Natural killer cell (primary cell): ENCODE measurements around the gene GTF2IRD1. TPM values are rescaled to one million over a fixed set of nuclear protein-coding genes. Genes with fewer than 3 reads are reported as not detected.

Experiments
- ATAC-seq, 3 donors: fragments of 150-1000 bp in 2 of 3; fragments of 200-7000 bp in 1 of 3; cut with Tn5 transposase; 1 replicate in 1 of 3; 2 replicates in 2 of 3; pipeline ENCODE4 v1.10.0; 2021; ENCODE audit warnings: mild to moderate bottlenecking in 2 of 3, moderate library complexity in 2 of 3
- DNase-seq, 2 donors: peaks; one replicate each; pipeline versions ENCODE4 v3.0.0 to v3.0.0-alpha.2; 2013 to 2021; ENCODE audit warnings: mixed read lengths in 1 of 2
- H3K27ac ChIP-seq: one replicate; pipeline ENCODE4 v1.5.1; 2013; ENCODE audit warnings: mild to moderate bottlenecking, low read length
- H3K27me3 ChIP-seq: one replicate; pipeline ENCODE4 v1.6.1; 2013; ENCODE audit warnings: low read length; ENCODE audit not compliant: control insufficient read depth, insufficient read depth
- H3K36me3 ChIP-seq: one replicate; pipeline ENCODE4 v1.6.1; 2013; ENCODE audit warnings: low read length; ENCODE audit not compliant: control insufficient read depth, insufficient read depth
- H3K4me1 ChIP-seq: one replicate; pipeline ENCODE4 v1.6.1; 2013; ENCODE audit warnings: low read length; ENCODE audit not compliant: control insufficient read depth, insufficient read depth
- H3K4me3 ChIP-seq: one replicate; pipeline ENCODE4 v1.5.1; 2013; ENCODE audit warnings: low read length
- H3K9me3 ChIP-seq: one replicate; pipeline ENCODE4 v1.6.1; 2013; ENCODE audit warnings: low read length; ENCODE audit not compliant: control insufficient read depth, insufficient read depth
- H3K27ac Mint-ChIP-seq, 2 donors: one replicate each; pipeline ENCODE4 v1.8.0; 2022; ENCODE audit warnings: mild to moderate bottlenecking in 2 of 2, mixed read lengths in 2 of 2, moderate library complexity in 1 of 2
- H3K27me3 Mint-ChIP-seq, 2 donors: one replicate each; pipeline ENCODE4 v1.8.0; 2022; ENCODE audit warnings: low read depth in 2 of 2, mixed read lengths in 2 of 2
- H3K36me3 Mint-ChIP-seq: one replicate; pipeline ENCODE4 v1.8.0; 2022; ENCODE audit warnings: mixed read lengths
- H3K4me1 Mint-ChIP-seq, 2 donors: one replicate each; pipeline ENCODE4 v1.8.0; 2022; ENCODE audit warnings: mixed read lengths in 2 of 2
- H3K4me3 Mint-ChIP-seq: one replicate; pipeline ENCODE4 v1.8.0; 2022; ENCODE audit warnings: mild to moderate bottlenecking, moderate library complexity, mixed read lengths
- H3K9me3 Mint-ChIP-seq, 2 donors: one replicate each; pipeline ENCODE4 v1.8.0; 2022; ENCODE audit warnings: mixed read lengths in 2 of 2
- WGBS: methylation state at CpG from one replicate; pipeline ENCODE4 v1.1.7; 2013; ENCODE audit warnings: missing lambda C conversion rate; ENCODE audit not compliant: insufficient coverage; 5-methylcytosine and 5-hydroxymethylcytosine counted together
- intact Hi-C: fragments of 100-400 bp; cut with micrococcal nuclease; formaldehyde crosslinking; loops from one replicate; pipeline ENCODE4 v1.14.2; 2022
- total RNA-seq, 4 donors: library from RNA; stranded (reverse); fragments of 120-200 nt in 1 of 4; gene quantifications; one replicate each; pipeline versions ENCODE4 v1.2.3 to v1.2.4, GENCODE V29; 2013 to 2022
- TF ChIP-seq, protein P1 (sequence below): fragments of 200-600 bp; IDR thresholded peaks from one replicate; pipeline ENCODE4 v1.8.0; 2022; ENCODE audit warnings: antibody characterized with exemption

GTF2IRD1 gene
- total RNA-seq, 3 donors from 2014 or later (not counting 1 experiment from before 2014, with no cell fraction given): not detected

DNA sequence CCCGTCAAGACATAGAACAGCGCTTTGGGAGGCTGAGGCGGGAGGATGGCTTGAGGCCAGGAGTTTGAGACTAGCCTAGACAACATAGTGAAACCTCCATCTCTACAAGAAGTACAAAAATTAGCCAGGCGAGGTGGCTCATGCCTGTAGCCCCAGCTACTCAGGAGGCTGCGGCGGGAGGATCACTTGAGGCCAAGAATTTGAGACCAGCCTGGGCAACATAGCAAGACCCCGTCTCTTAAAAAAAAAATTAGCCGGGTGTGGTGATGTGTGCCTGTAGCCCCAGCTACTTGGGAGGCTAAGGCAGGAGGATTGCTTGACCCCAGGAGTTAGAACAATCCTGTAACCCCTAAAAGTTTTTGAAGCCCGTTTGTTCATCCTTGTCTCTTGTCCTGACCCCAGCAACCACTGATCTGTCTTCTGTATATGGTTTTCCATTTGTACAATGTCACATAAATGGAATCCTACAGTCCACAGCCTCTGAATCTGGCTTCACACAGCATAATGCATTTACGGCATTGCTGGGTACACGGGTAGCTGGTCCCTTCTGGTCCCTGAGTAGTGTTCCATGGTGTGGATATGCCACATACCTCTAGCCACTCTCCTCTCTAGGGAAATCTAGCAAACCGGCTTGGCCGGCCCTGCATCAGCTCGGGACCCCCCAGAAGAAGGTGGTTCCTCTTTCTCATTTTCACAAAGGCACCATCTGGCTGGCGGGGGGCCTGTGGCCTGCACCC is 8.4 kb downstream of the GTF2IRD1 start:
- Mint-ChIP-seq H3K36me3 (no peaks in the 10 kb centered on the region), H3K27me3 (peaks cover 0 to 6% of the 10 kb centered on the region in 2 donors)
- WGBS: 83% methylated on average over 15 of the region's 15 CpGs

DNA sequence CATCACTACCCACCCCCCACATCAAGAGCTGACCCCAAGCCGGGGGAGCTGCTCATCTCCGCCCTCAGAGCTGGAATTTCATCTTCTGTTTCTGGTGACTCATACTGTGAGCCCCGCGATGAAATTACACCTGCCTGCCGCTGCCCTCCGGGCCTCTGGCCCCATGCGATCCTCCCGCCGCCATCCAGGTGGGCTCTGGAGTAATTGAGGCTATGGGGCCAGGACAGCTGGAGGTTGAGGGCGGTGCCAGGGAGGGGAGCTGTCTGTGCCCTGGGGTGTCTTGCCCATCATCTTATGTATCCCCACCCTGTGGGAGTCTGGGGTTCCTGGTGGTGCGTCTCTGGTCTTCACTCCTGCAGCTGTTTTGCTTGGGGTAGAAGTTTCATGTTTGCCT is 9.0 kb downstream of the GTF2IRD1 start:
- Histone ChIP-seq H3K27me3 (no peaks in the 10 kb centered on the region), H3K9me3 (no peaks in the 10 kb centered on the region), H3K4me3 (no peak overlapping the region), H3K27ac (no peak overlapping the region), H3K36me3 (no peaks in the 10 kb centered on the region), H3K4me1 (no peaks in the 10 kb centered on the region)
- no peak for DNase-seq
- Mint-ChIP-seq H3K27me3 (peaks cover 0 to 3% of the 10 kb centered on the region in 2 donors), H3K4me3 (no peak overlapping the region), H3K9me3 (no peaks in the 10 kb centered on the region), H3K4me1 (no peaks in the 10 kb centered on the region), H3K27ac (no peak overlapping the region), H3K36me3 (no peaks in the 10 kb centered on the region)
- TF ChIP-seq, protein P1, sequence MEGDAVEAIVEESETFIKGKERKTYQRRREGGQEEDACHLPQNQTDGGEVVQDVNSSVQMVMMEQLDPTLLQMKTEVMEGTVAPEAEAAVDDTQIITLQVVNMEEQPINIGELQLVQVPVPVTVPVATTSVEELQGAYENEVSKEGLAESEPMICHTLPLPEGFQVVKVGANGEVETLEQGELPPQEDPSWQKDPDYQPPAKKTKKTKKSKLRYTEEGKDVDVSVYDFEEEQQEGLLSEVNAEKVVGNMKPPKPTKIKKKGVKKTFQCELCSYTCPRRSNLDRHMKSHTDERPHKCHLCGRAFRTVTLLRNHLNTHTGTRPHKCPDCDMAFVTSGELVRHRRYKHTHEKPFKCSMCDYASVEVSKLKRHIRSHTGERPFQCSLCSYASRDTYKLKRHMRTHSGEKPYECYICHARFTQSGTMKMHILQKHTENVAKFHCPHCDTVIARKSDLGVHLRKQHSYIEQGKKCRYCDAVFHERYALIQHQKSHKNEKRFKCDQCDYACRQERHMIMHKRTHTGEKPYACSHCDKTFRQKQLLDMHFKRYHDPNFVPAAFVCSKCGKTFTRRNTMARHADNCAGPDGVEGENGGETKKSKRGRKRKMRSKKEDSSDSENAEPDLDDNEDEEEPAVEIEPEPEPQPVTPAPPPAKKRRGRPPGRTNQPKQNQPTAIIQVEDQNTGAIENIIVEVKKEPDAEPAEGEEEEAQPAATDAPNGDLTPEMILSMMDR: no peak
- intact Hi-C loops: no loop called here
- WGBS: 82% methylated on average over 11 of the region's 11 CpGs
- ATAC-seq: no peak

More for the DNA sequence above, 8.4 kb downstream of the GTF2IRD1 start:
- Mint-ChIP-seq H3K4me3 (no peak overlapping the region), H3K27ac (no peak overlapping the region), H3K4me1 (no peaks in the 10 kb centered on the region), H3K9me3 (no peaks in the 10 kb centered on the region)
- H3K4me3 ChIP-seq: no peak overlapping the region
- ATAC-seq (no peak), DNase-seq (no peak)
- H3K4me1 ChIP-seq: no peaks in the 10 kb centered on the region
- H3K27ac ChIP-seq: no peak overlapping the region
- H3K9me3 ChIP-seq: no peaks in the 10 kb centered on the region
- intact Hi-C loops: no loop called here
- H3K27me3 ChIP-seq: no peaks in the 10 kb centered on the region
- TF ChIP-seq, protein P1: no peak
- no peaks in the 10 kb centered on the region for H3K36me3 ChIP-seq

DNA sequence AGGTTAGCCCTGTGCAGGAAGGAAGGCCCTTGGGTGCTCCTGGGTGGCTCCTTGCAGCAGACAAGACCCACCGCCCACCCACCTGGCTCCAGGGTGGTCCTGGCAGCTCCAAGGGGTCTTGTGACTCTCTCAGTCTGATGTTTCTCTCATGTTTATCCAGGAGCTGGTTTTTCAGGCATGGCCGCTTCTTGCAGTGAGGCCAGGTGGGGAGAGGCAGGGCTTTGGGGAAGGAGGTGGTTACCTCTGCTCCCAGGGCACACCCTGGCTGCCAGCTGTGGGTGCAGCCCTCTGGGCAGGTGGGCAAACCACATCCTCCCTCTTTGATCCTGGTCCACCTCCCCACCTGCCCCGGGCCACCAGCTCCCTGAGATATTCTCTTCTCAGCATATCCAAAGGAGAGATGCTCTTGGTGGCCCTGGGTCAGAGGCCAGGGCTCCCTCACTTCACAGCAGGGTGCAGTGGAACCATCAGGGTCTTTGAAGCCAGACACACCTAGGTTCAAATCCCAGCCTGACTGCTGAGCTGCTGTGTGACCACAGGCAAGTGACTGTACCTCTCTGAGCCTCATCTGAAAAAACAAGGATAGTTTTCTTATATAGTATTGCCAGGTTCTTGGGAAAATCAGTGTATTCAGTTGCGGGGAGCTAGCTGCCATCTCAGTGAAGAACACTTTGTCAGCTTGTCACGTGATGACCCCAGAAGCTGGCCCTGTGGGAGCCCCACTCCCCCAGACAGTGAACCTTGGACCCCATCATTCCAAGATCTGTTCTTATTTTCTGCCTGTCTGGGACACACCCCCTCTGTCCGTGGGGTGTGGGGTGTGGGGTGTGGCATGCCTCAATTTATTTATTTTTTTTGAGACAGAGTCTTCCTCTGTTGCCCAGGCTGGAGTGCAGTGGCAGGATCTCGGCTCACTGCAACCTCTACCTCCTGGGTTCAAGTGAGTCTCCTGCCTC is 11.5 kb downstream of the GTF2IRD1 start:
- H3K9me3 ChIP-seq: no peaks in the 10 kb centered on the region
- Mint-ChIP-seq H3K27ac (no peak overlapping the region), H3K4me1 (no peaks in the 10 kb centered on the region), H3K9me3 (no peaks in the 10 kb centered on the region), H3K36me3 (no peaks in the 10 kb centered on the region), H3K27me3 (peaks cover 0 to 3% of the 10 kb centered on the region in 2 donors), H3K4me3 (no peak overlapping the region)
- no peaks in the 10 kb centered on the region for H3K4me1 ChIP-seq
- DNase-seq (no peak), ATAC-seq (no peak)
- H3K36me3 ChIP-seq: no peaks in the 10 kb centered on the region
- 80% methylated on average over 7 of the region's 7 CpGs for WGBS
- no peaks in the 10 kb centered on the region for H3K27me3 ChIP-seq
- TF ChIP-seq, protein P1: no peak
- H3K4me3 ChIP-seq: no peak overlapping the region
- no peak overlapping the region for H3K27ac ChIP-seq
- intact Hi-C loops: no loop called here
